ENCODE results near the gene ABHD14A. TPM values are rescaled to one million over a fixed set of nuclear protein-coding genes. Genes with fewer than 3 reads are reported as not detected.

Gene ABHD14A
- total RNA-seq, 1 donor from 2014 or later, result 11.8 TPM

DNA sequence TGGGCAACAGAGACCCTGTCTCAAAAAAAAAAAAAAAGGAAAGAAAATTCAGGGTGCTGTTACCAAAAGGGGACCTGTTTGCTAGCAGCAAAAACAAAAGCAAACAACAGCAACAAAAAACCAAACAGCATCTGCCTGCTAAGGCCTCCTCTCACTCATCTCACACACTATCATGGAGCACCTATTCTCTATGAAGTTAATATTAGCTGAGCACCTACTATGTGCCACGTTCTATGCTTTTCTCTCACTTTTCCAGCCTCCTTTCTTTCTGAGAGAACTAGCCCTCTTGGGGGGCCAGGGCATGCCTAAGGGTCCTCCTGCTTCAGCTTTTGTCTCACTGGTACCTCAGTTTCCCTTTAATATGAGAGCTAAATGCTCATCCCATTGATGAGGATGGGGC, 20.2 kb upstream of the ABHD14A start:
- H3K4me3 ChIP-seq (ENCODE audit: insufficient read depth, low read depth, low read length), result no peak overlapping the region
- H3K27ac ChIP-seq (ENCODE audit: low read depth, low read length), result no peak overlapping the region
- peaks cover 5% of the 10 kb centered on the region for H3K9me3 Mint-ChIP-seq (ENCODE audit: unreplicated experiment)
- peaks cover 4% of the 10 kb centered on the region for H3K36me3 ChIP-seq (ENCODE audit: insufficient read depth, low read length)
- H3K79me2 ChIP-seq (ENCODE audit: insufficient read depth, low read length), result no peaks in the 10 kb centered on the region
- no peaks in the 10 kb centered on the region for H3K9me3 ChIP-seq (ENCODE audit: insufficient read depth, low read depth, low read length)
- peaks cover 16% of the 10 kb centered on the region for H4K20me1 ChIP-seq (ENCODE audit: insufficient read depth, low read length)
- peaks cover 35% of the 10 kb centered on the region for H3K27me3 Mint-ChIP-seq (ENCODE audit: low read depth, unreplicated experiment)
- DNase-seq (ENCODE audit: low read depth) (no peak), FAIRE-seq (no peak)
- H3K27ac Mint-ChIP-seq (ENCODE audit: unreplicated experiment), result no peak overlapping the region
- H3K9ac ChIP-seq (ENCODE audit: low read length), result no peak overlapping the region
- TF ChIP-seq CTCF (IDR thresholded peaks at IDR 0.05; ENCODE audit: insufficient read depth, low read depth, low read length), result no peak
- no peak for TF ChIP-seq EZH2 (IDR thresholded peaks at IDR 0.05; ENCODE audit: insufficient read depth, low read length)
- H3K4me2 ChIP-seq (ENCODE audit: low read length), result no peak overlapping the region
- H2AFZ ChIP-seq (ENCODE audit: low read depth, low read length), result no peak overlapping the region
- H3K4me1 Mint-ChIP-seq (ENCODE audit: low read depth, unreplicated experiment), result no peaks in the 10 kb centered on the region
- H3K36me3 Mint-ChIP-seq (ENCODE audit: low read depth, unreplicated experiment), result peaks cover 12% of the 10 kb centered on the region
- peaks cover 9% of the 10 kb centered on the region for H3K27me3 ChIP-seq (ENCODE audit: insufficient read depth, low read length)
- no peak overlapping the region for H3K4me3 Mint-ChIP-seq (ENCODE audit: unreplicated experiment)
- H3K4me1 ChIP-seq (ENCODE audit: insufficient read depth, low read length), result peaks cover 9% of the 10 kb centered on the region

DNA sequence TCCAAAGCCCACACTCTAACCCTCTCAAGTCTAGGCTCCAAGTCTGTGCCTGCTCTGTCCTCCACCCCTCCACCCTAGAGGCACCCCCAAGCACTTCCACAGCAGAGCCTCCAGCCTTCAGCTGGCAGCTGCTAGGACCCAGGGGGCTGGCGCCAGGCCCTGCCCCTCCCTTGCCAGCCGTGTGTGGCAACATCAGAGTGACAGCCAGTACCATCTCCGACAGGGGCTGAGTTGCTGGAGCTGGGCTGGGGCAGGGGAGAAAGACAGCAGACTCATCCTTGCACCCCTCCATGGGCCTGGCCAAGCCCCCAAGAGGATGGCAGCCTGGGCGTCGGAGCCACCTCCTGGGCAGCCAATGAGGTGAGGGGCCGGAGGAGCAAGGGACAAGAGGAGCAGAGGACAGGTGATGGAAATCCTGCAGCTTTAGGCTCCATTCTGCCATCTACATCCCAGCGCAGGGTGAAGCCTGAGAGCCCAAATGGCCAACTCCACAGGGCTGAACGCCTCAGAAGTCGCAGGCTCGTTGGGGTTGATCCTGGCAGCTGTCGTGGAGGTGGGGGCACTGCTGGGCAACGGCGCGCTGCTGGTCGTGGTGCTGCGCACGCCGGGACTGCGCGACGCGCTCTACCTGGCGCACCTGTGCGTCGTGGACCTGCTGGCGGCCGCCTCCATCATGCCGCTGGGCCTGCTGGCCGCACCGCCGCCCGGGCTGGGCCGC, 19.5 kb upstream of the ABHD14A start, which contains the start of gene GPR62:
Gene GPR62 (plus strand): TSS at position 207 of the 718 bp plus-strand sequence. CDS start 272 bp downstream, at position 479.
- Histone ChIP-seq H3K9me3 (ENCODE audit: insufficient read depth, low read depth, low read length) (no peaks in the 10 kb centered on the region), H4K20me1 (ENCODE audit: insufficient read depth, low read length) (peaks cover 17% of the 10 kb centered on the region), H3K9ac (ENCODE audit: low read length) (peak within 1 kb of the TSS; percentile 2), H3K79me2 (ENCODE audit: insufficient read depth, low read length) (no peaks in the 10 kb centered on the region), H3K36me3 (ENCODE audit: insufficient read depth, low read length) (peaks cover 4% of the 10 kb centered on the region), H3K4me3 (ENCODE audit: insufficient read depth, low read depth, low read length) (peak within 1 kb of the TSS; percentile 39), H3K27me3 (ENCODE audit: insufficient read depth, low read length) (peaks cover 8% of the 10 kb centered on the region), H3K4me1 (ENCODE audit: insufficient read depth, low read length) (peaks cover 9% of the 10 kb centered on the region), H3K4me2 (ENCODE audit: low read length) (peak within 1 kb of the TSS; percentile 84), H2AFZ (ENCODE audit: low read depth, low read length) (peak within 1 kb of the TSS; percentile 69), H3K27ac (ENCODE audit: low read depth, low read length) (no peak within 1 kb of the TSS)
- no peak within 1 kb of the TSS for H3K4me3 Mint-ChIP-seq (ENCODE audit: unreplicated experiment)
- no peak for TF ChIP-seq CTCF (IDR thresholded peaks at IDR 0.05; ENCODE audit: insufficient read depth, low read depth, low read length)
- no peak for TF ChIP-seq EZH2 (IDR thresholded peaks at IDR 0.05; ENCODE audit: insufficient read depth, low read length)
- H3K27ac Mint-ChIP-seq (ENCODE audit: unreplicated experiment), result no peak within 1 kb of the TSS
- FAIRE-seq, result no peak
- DNase-seq (ENCODE audit: low read depth), result no peak
- peaks cover 35% of the 10 kb centered on the region for H3K27me3 Mint-ChIP-seq (ENCODE audit: low read depth, unreplicated experiment)
- H3K4me1 Mint-ChIP-seq (ENCODE audit: low read depth, unreplicated experiment), result no peaks in the 10 kb centered on the region
- H3K36me3 Mint-ChIP-seq (ENCODE audit: low read depth, unreplicated experiment), result peaks cover 15% of the 10 kb centered on the region
- H3K9me3 Mint-ChIP-seq (ENCODE audit: unreplicated experiment), result peaks cover 5% of the 10 kb centered on the region

Data from astrocyte (in vitro differentiated cells and primary cell).